ENCODE results near the gene ZNF398. TPM values are rescaled to one million over a fixed set of nuclear protein-coding genes. Genes with fewer than 3 reads are reported as not detected.

ZNF398 gene
- total RNA-seq, 1 donor from 2014 or later: 9.9 TPM

GRCh38 chr7:149188213-149188612, 41.0 kb downstream of the ZNF398 start:
- Mint-ChIP-seq H3K27ac (no peak overlapping the region), H3K4me1 (no peaks in the 10 kb centered on the region)
- no peak overlapping the region for H3K4me2 ChIP-seq

GRCh38 chr7:149188637-149189259, 41.5 kb downstream of the ZNF398 start:
- no peak overlapping the region for H3K4me3 Mint-ChIP-seq
- no peaks in the 10 kb centered on the region for H3K9me3 Mint-ChIP-seq
- Histone ChIP-seq H3K27ac (no peak overlapping the region), H3K79me2 (ENCODE audit: low read depth) (no peaks in the 10 kb centered on the region), H3K4me3 (no peak overlapping the region), H3K36me3 (no peaks in the 10 kb centered on the region), H2AFZ (replicated peaks) (no peak overlapping the region), H3K4me2 (no peak overlapping the region), H3K9ac (no peak overlapping the region), H3K9me3 (ENCODE audit: low read depth) (no peaks in the 10 kb centered on the region), H3K27me3 (no peaks in the 10 kb centered on the region), H3K4me1 (no peaks in the 10 kb centered on the region), H3F3A (ENCODE audit: low read depth) (no peaks in the 10 kb centered on the region), H4K20me1 (ENCODE audit: low read depth) (no peaks in the 10 kb centered on the region)
- H3K27me3 Mint-ChIP-seq (ENCODE audit: insufficient read depth, low read depth): peaks cover 2% of the 10 kb centered on the region
- TF ChIP-seq EZH2 (IDR thresholded peaks at IDR 0.05) (no peak), CTCF (IDR thresholded peaks at IDR 0.05) (no peak), EZH2phosphoT487 (IDR thresholded peaks at IDR 0.05) (no peak)
- no peaks in the 10 kb centered on the region for H3K4me1 Mint-ChIP-seq
- H3K36me3 Mint-ChIP-seq: peaks cover 3% of the 10 kb centered on the region
- no peak overlapping the region for H3K27ac Mint-ChIP-seq
- no peak for DNase-seq (ENCODE audit: low spot score)

More at GRCh38 chr7:149188213-149188612, 41.0 kb downstream of the ZNF398 start:
- Histone ChIP-seq H3F3A (ENCODE audit: low read depth) (no peaks in the 10 kb centered on the region), H2AFZ (replicated peaks) (no peak overlapping the region), H4K20me1 (ENCODE audit: low read depth) (no peaks in the 10 kb centered on the region), H3K79me2 (ENCODE audit: low read depth) (no peaks in the 10 kb centered on the region), H3K9ac (no peak overlapping the region), H3K4me1 (no peaks in the 10 kb centered on the region), H3K9me3 (ENCODE audit: low read depth) (no peaks in the 10 kb centered on the region), H3K27ac (no peak overlapping the region), H3K36me3 (no peaks in the 10 kb centered on the region), H3K27me3 (no peaks in the 10 kb centered on the region), H3K4me3 (no peak overlapping the region)
- H3K4me3 Mint-ChIP-seq: no peak overlapping the region
- DNase-seq (ENCODE audit: low spot score): no peak
- no peaks in the 10 kb centered on the region for H3K9me3 Mint-ChIP-seq
- H3K27me3 Mint-ChIP-seq (ENCODE audit: insufficient read depth, low read depth): peaks cover 4% of the 10 kb centered on the region
- TF ChIP-seq CTCF (IDR thresholded peaks at IDR 0.05): no peak
- TF ChIP-seq EZH2 (IDR thresholded peaks at IDR 0.05): no peak
- TF ChIP-seq EZH2phosphoT487 (IDR thresholded peaks at IDR 0.05): no peak
- H3K36me3 Mint-ChIP-seq: peaks cover 3% of the 10 kb centered on the region

GRCh38 chr7:149191851-149192250, 44.6 kb downstream of the ZNF398 start:
- TF ChIP-seq EZH2phosphoT487 (IDR thresholded peaks at IDR 0.05) (no peak), EZH2 (IDR thresholded peaks at IDR 0.05) (no peak), CTCF (IDR thresholded peaks at IDR 0.05) (no peak)
- Histone ChIP-seq H3K9me3 (ENCODE audit: low read depth) (no peaks in the 10 kb centered on the region), H3K79me2 (ENCODE audit: low read depth) (peaks cover 10% of the 10 kb centered on the region), H3K27me3 (no peaks in the 10 kb centered on the region), H3K4me1 (no peaks in the 10 kb centered on the region), H3K9ac (no peak overlapping the region), H3K27ac (no peak overlapping the region), H3K4me3 (no peak overlapping the region), H2AFZ (replicated peaks) (no peak overlapping the region), H3F3A (ENCODE audit: low read depth) (peaks cover 5% of the 10 kb centered on the region), H4K20me1 (ENCODE audit: low read depth) (peaks cover 10% of the 10 kb centered on the region), H3K36me3 (no peaks in the 10 kb centered on the region), H3K4me2 (no peak overlapping the region)
- Mint-ChIP-seq H3K36me3 (no peaks in the 10 kb centered on the region), H3K27me3 (ENCODE audit: insufficient read depth, low read depth) (peaks cover 2% of the 10 kb centered on the region), H3K4me1 (peaks cover 7% of the 10 kb centered on the region), H3K27ac (no peak overlapping the region), H3K4me3 (no peak overlapping the region), H3K9me3 (no peaks in the 10 kb centered on the region)
- DNase-seq (ENCODE audit: low spot score): no peak
